ENCODE data around the gene TBC1D5.

Gene TBC1D5

DNA sequence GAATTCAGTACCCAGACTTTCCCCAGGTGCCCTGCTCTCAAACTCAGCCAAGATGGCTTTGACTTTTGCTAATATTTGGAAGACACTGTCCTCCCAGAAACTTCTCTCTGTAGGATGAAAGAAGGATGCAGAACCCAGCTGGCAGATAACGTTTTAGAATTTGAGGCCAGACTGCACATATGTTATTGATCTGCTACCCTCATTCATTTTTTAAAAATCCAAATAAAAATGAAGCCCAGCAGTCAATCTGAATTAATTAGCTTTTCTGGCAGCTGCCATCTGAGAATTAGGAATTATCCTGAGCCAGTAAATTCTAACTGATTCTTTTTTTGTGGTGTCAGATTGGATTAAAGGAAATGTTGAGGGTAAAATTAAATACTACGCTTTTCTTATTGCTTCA is 621.1 kb downstream of the TBC1D5 start:
- Histone ChIP-seq H3K27ac (ENCODE audit: low read depth, low read length) (no peak overlapping the region), H3K4me1 (ENCODE audit: control insufficient read depth, insufficient read depth, low read length) (no peaks in the 10 kb centered on the region), H3K36me3 (ENCODE audit: control insufficient read depth, insufficient read depth, low read length) (no peaks in the 10 kb centered on the region), H3K27me3 (ENCODE audit: control insufficient read depth, insufficient read depth, low read length) (no peaks in the 10 kb centered on the region), H3K4me3 (ENCODE audit: low read length) (no peak overlapping the region), H3K9ac (ENCODE audit: low read length) (no peak overlapping the region)

DNA sequence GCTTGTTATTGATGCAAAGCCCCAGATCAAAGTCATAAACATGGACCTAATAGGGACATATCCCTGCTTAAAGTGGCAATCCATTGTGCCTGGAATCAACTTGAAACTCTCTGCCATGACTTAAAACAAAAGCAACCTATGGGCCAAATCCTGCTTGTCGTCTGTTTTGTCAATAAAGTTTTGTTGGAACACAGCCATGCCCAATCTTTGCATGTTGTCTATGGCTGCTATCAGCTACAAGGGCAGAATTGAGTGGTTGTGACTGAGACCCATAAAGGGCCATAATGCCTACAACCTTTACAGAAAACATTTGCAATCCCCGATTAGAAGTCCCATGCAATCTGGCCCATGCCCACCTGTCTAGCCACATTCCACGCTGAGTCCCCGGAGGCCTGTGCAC is 622.3 kb downstream of the TBC1D5 start:
- Histone ChIP-seq H3K27me3 (ENCODE audit: control insufficient read depth, insufficient read depth, low read length) (no peaks in the 10 kb centered on the region), H3K27ac (ENCODE audit: low read depth, low read length) (no peak overlapping the region), H3K4me3 (ENCODE audit: low read length) (no peak overlapping the region), H3K36me3 (ENCODE audit: control insufficient read depth, insufficient read depth, low read length) (no peaks in the 10 kb centered on the region), H3K9ac (ENCODE audit: low read length) (no peak overlapping the region), H3K4me1 (ENCODE audit: control insufficient read depth, insufficient read depth, low read length) (no peaks in the 10 kb centered on the region)

GRCh38 chr3:17119201-17120072 is 623.0 kb downstream of the TBC1D5 start:
- Histone ChIP-seq H3K9ac (ENCODE audit: low read length) (no peak overlapping the region), H3K27ac (ENCODE audit: low read depth, low read length) (no peak overlapping the region), H3K4me1 (ENCODE audit: control insufficient read depth, insufficient read depth, low read length) (no peaks in the 10 kb centered on the region), H3K36me3 (ENCODE audit: control insufficient read depth, insufficient read depth, low read length) (no peaks in the 10 kb centered on the region), H3K4me3 (ENCODE audit: low read length) (no peak overlapping the region), H3K27me3 (ENCODE audit: control insufficient read depth, insufficient read depth, low read length) (no peaks in the 10 kb centered on the region)

GRCh38 chr3:17118771-17119170 is 623.7 kb downstream of the TBC1D5 start:
- Histone ChIP-seq H3K27me3 (ENCODE audit: control insufficient read depth, insufficient read depth, low read length) (no peaks in the 10 kb centered on the region), H3K27ac (ENCODE audit: low read depth, low read length) (no peak overlapping the region), H3K4me3 (ENCODE audit: low read length) (no peak overlapping the region), H3K4me1 (ENCODE audit: control insufficient read depth, insufficient read depth, low read length) (no peaks in the 10 kb centered on the region), H3K36me3 (ENCODE audit: control insufficient read depth, insufficient read depth, low read length) (no peaks in the 10 kb centered on the region), H3K9ac (ENCODE audit: low read length) (no peak overlapping the region)

- no peak overlapping the region for H3K9ac ChIP-seq (ENCODE audit: low read length)
- H3K4me1 ChIP-seq (ENCODE audit: control insufficient read depth, insufficient read depth, low read length), result no peaks in the 10 kb centered on the region
- H3K4me3 ChIP-seq (ENCODE audit: low read length), result no peak overlapping the region
- H3K27me3 ChIP-seq (ENCODE audit: control insufficient read depth, insufficient read depth, low read length), result no peaks in the 10 kb centered on the region
- H3K27ac ChIP-seq (ENCODE audit: low read depth, low read length), result no peak overlapping the region
- H3K36me3 ChIP-seq (ENCODE audit: control insufficient read depth, insufficient read depth, low read length), result no peaks in the 10 kb centered on the region
These were observed 626.3 kb downstream of the TBC1D5 start for GRCh38 chr3:17116007-17116600.

DNA sequence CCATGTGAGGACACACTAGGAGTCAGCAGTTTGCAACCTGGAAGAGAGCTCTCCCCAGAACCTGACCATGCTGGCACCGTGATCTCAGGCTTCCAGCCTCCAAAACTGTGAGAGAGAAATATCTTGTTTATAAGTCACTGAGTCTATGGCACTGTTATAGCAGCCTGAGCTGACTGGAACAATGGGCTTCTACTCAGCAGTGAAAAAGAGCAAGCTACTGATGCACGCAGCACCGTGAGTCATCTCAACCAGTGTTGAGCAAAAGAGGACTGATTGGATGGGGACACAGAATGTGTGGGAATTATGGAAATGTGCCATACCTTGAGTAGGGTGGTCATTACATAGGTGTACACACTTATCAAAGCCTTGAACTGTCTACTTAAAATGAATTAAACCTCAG is 627.2 kb downstream of the TBC1D5 start:
- H3K9ac ChIP-seq (ENCODE audit: low read length), result no peak overlapping the region
- H3K27ac ChIP-seq (ENCODE audit: low read depth, low read length), result no peak overlapping the region
- H3K4me1 ChIP-seq (ENCODE audit: control insufficient read depth, insufficient read depth, low read length), result no peaks in the 10 kb centered on the region
- no peaks in the 10 kb centered on the region for H3K27me3 ChIP-seq (ENCODE audit: control insufficient read depth, insufficient read depth, low read length)
- H3K36me3 ChIP-seq (ENCODE audit: control insufficient read depth, insufficient read depth, low read length), result no peaks in the 10 kb centered on the region
- no peak overlapping the region for H3K4me3 ChIP-seq (ENCODE audit: low read length)

- no peaks in the 10 kb centered on the region for H3K4me1 ChIP-seq (ENCODE audit: control insufficient read depth, insufficient read depth, low read length)
- H3K9ac ChIP-seq (ENCODE audit: low read length), result no peak overlapping the region
- H3K4me3 ChIP-seq (ENCODE audit: low read length), result no peak overlapping the region
- no peak overlapping the region for H3K27ac ChIP-seq (ENCODE audit: low read depth, low read length)
- H3K36me3 ChIP-seq (ENCODE audit: control insufficient read depth, insufficient read depth, low read length), result no peaks in the 10 kb centered on the region
- no peaks in the 10 kb centered on the region for H3K27me3 ChIP-seq (ENCODE audit: control insufficient read depth, insufficient read depth, low read length)
These were observed 630.8 kb downstream of the TBC1D5 start for GRCh38 chr3:17111586-17111985.

DNA sequence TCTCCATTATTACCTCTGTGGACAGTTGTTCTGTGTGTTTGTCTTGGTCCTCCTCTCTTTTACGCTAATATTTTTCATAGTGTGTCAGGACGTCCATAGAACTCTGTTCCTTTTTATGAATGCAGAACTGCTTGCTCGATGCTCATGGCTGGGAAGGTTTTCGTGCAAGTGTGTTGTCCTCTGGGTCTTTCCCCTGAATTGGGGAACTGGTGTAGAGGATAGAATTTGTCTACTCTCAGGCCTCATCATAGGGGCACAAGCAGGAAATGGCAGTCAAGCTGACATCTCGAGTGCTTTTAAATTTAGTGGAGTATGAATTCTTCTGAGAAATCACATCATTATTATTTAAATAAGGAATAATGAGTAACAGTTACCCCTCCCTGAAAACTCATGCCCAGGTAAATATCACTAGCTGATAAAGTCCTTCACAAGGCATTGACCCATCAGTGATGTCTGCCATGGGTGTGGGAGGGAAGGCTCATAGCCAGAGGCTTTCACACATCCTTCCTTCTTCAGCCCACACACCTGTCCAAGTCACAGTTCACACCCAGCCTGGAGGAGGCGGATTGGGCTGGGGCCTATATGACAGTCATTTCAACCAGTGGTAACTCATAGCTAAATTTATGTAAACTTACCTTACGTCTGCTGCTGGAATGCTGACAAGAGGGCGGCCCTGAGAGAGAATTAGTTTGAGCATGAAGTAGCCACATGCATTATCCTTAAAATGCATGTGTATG is 631.6 kb downstream of the TBC1D5 start:
- Histone ChIP-seq H3K9ac (ENCODE audit: low read length) (no peak overlapping the region), H3K27me3 (ENCODE audit: control insufficient read depth, insufficient read depth, low read length) (no peaks in the 10 kb centered on the region), H3K36me3 (ENCODE audit: control insufficient read depth, insufficient read depth, low read length) (no peaks in the 10 kb centered on the region), H3K4me1 (ENCODE audit: control insufficient read depth, insufficient read depth, low read length) (no peaks in the 10 kb centered on the region), H3K27ac (ENCODE audit: low read depth, low read length) (no peak overlapping the region), H3K4me3 (ENCODE audit: low read length) (no peak overlapping the region)
